ENCODE measurements around the gene SYVN1. TPM values are rescaled to one million over a fixed set of nuclear protein-coding genes. Genes with fewer than 3 reads are reported as not detected.

Gene SYVN1
- polyA plus RNA-seq, 1 of the 3 experiments (the other 2 are of a cell fraction) = 31.9 TPM

Small RNA genes within 50 kb of the gene (small RNA-seq; reads per million reads assigned to genes)
- 0 reads per million in 7 experiments for gene HIGD1AP10
- 0 reads per million in 7 experiments for gene PDCL2P2
- 0 to 37.4 (median 2.6) reads per million in 7 experiments for gene RNU2-23P

Other genes with a start within 250 kb of the SYVN1 start
- gene ATG2A, start 217.3 kb downstream of the SYVN1 start, polyA plus RNA-seq (2012; rRNA removed) = 6.2 and 7.1 TPM in 2 replicates
- gene PPP2R5B, start 209.8 kb downstream of the SYVN1 start, polyA plus RNA-seq (2012; rRNA removed) = 15.1 and 16.7 TPM in 2 replicates
- gene GPHA2, start 198.6 kb downstream of the SYVN1 start, polyA plus RNA-seq (2012; rRNA removed) = not detected in 2 replicates
- gene MAJIN, start 162.4 kb downstream of the SYVN1 start, polyA plus RNA-seq (2012; rRNA removed) = not detected in 2 replicates
- gene BATF2, start 137.5 kb downstream of the SYVN1 start, polyA plus RNA-seq (2012; rRNA removed) = 0.20 and 0.28 TPM in 2 replicates
- 252 and 278 TPM in 2 replicates for gene ARL2, start 120.4 kb downstream of the SYVN1 start, polyA plus RNA-seq (2012; rRNA removed)
- 9.0 and 17.2 TPM in 2 replicates for gene SNX15, start 107.1 kb downstream of the SYVN1 start, polyA plus RNA-seq (2012; rRNA removed)
- 13.1 and 22.5 TPM in 2 replicates for gene SAC3D1, start 93.3 kb downstream of the SYVN1 start, polyA plus RNA-seq (2012; rRNA removed)
- gene NAALADL1, start 76.0 kb downstream of the SYVN1 start, polyA plus RNA-seq (2012; rRNA removed) = not detected in 2 replicates
- 13.1 and 16.3 TPM in 2 replicates for gene CDCA5, start 50.5 kb downstream of the SYVN1 start, polyA plus RNA-seq (2012; rRNA removed)
- 55.7 and 75.9 TPM in 2 replicates for gene ZFPL1, start 50.3 kb downstream of the SYVN1 start, polyA plus RNA-seq (2012; rRNA removed)
- 59.1 and 59.9 TPM in 2 replicates for gene VPS51, start 38.3 kb downstream of the SYVN1 start, polyA plus RNA-seq (2012; rRNA removed)
- gene TM7SF2, start 22.6 kb downstream of the SYVN1 start, polyA plus RNA-seq (2012; rRNA removed) = 87.8 and 90.0 TPM in 2 replicates
- gene ZNHIT2, start 16.8 kb downstream of the SYVN1 start, polyA plus RNA-seq (2012; rRNA removed) = 5.6 and 5.9 TPM in 2 replicates
- 912 and 1,210 TPM in 2 replicates for gene FAU, start 12.4 kb downstream of the SYVN1 start, polyA plus RNA-seq (2012; rRNA removed)
- 56.7 and 89.7 TPM in 2 replicates for gene MRPL49, start 12.2 kb downstream of the SYVN1 start, polyA plus RNA-seq (2012; rRNA removed)
- not detected in 2 replicates for gene SPDYC, start 35.7 kb upstream of the SYVN1 start, polyA plus RNA-seq (2012; rRNA removed)
- gene CAPN1, start 47.4 kb upstream of the SYVN1 start, polyA plus RNA-seq (2012; rRNA removed) = 78.6 and 92.2 TPM in 2 replicates
- 18.4 and 19.4 TPM in 2 replicates for gene POLA2, start 127.4 kb upstream of the SYVN1 start, polyA plus RNA-seq (2012; rRNA removed)
- 5.1 and 8.1 TPM in 2 replicates for gene CDC42EP2, start 180.3 kb upstream of the SYVN1 start, polyA plus RNA-seq (2012; rRNA removed)
- gene DPF2, start 199.3 kb upstream of the SYVN1 start, polyA plus RNA-seq (2012; rRNA removed) = 29.6 and 44.9 TPM in 2 replicates
- gene TIGD3, start 220.2 kb upstream of the SYVN1 start, polyA plus RNA-seq (2012; rRNA removed) = 0.34 and 0.41 TPM in 2 replicates
- 3.1 and 3.6 TPM in 2 replicates for gene SLC25A45, start 248.1 kb upstream of the SYVN1 start, polyA plus RNA-seq (2012; rRNA removed)